AG10803 (cell line): Measurements from ENCODE around the gene KDM4C.

Source experiments
- DNase-seq: peaks from one replicate; pipeline ENCODE4 v3.0.0; 2010; ENCODE audit warnings: low read depth
- H3K4me3 ChIP-seq: 2 replicates; pipeline ENCODE4 v1.5.1; 2011; ENCODE audit warnings: mild to moderate bottlenecking, low read length, control low read depth
- TF ChIP-seq, protein P1 (sequence below): conservative IDR thresholded peaks from 2 replicates; pipeline ENCODE4 v1.5.1; 2011; ENCODE audit warnings: mild to moderate bottlenecking, low read length, control low read depth, inconsistent platforms

KDM4C gene

DNA sequence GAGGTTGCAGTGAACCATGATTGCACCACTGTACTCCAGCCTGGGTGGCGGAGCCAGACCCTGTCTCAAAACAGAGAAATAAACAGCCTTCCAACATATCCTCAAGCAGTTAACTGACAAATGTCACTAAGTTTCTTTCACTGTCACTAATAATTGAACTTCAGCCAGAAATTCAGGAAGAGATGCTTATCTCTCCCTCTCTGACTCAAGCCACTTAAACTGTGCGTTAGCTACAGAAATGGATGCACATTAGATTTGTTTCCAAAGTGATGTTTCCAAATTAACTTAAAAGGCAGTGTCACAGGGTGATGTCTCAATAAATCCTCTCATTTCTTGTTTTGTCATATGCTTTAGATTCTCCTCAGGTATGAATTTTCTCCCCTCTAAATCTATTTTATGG is 164.9 kb downstream of the KDM4C start:
- H3K4me3 ChIP-seq, result no peak overlapping the region
- TF ChIP-seq, protein P1, sequence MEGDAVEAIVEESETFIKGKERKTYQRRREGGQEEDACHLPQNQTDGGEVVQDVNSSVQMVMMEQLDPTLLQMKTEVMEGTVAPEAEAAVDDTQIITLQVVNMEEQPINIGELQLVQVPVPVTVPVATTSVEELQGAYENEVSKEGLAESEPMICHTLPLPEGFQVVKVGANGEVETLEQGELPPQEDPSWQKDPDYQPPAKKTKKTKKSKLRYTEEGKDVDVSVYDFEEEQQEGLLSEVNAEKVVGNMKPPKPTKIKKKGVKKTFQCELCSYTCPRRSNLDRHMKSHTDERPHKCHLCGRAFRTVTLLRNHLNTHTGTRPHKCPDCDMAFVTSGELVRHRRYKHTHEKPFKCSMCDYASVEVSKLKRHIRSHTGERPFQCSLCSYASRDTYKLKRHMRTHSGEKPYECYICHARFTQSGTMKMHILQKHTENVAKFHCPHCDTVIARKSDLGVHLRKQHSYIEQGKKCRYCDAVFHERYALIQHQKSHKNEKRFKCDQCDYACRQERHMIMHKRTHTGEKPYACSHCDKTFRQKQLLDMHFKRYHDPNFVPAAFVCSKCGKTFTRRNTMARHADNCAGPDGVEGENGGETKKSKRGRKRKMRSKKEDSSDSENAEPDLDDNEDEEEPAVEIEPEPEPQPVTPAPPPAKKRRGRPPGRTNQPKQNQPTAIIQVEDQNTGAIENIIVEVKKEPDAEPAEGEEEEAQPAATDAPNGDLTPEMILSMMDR, result no peak
- DNase-seq, result no peak

DNA sequence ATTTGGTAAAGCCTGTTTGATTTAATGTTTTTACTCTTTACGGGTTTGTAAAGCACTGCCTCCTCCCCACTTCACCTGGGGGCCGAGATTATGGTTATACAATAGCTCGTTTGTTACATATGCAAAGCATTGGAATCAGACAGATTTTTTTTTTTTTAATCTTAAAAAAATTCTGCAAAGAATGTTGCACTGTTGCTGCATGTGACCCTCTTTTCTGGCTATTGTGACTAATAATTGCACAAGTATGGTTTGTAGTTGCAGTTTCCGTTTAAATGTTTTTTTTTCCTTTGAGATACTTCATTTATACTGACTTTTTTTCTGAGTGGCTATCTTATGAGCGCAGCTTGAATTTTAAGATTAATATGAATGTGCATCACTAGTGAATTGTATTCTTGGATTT is 165.3 kb downstream of the KDM4C start:
- TF ChIP-seq, protein P1, result no peak
- DNase-seq, result no peak
- no peak overlapping the region for H3K4me3 ChIP-seq

DNA sequence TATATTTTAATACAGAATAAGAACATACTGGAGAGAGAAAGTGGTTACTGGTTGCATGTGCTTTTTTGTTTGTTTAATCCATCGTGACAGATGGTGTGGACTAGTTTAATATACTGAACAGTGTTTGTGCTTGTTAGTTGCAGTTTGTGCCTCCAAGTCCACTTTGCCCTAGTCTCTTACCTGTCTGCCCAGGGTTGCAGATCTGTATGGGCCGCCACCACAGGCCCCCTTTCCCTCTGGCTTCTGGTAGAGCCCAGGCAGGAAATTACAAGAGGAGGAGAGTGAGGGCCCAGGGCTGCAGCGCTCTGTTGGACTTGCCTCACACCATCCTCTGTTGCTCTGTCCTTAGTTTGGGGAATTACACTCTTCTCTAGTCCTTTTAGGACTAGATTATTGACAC is 166.4 kb downstream of the KDM4C start:
- H3K4me3 ChIP-seq, result no peak overlapping the region
- TF ChIP-seq, protein P1, result no peak
- DNase-seq, result no peak

DNA sequence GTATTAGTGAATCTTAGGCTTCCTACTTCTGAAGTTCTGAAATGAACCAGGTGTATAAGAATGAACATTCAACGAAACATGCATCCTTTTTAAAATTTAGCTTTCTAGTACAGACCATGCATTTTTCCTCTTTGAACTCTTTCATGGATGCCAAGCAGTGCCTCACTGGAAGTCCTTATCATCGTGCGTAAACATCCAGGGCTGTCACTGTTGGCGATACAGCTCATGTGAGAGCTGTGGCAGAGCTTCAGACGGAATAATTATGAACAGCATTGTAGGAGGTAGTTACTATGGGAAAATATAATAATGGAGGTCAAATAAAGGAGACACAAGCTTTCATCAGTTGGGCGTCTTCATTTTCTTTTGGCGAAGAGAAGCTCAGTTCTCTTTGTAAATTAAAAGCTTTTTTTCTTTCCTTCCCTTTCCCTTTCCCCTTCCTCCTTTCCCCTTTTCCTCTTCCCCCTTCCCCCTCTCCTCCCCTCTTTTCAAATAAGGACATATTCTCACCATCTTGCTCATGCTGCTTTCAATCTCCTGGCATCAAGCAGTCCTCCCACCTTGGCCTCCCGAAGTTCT is 167.3 kb downstream of the KDM4C start:
- TF ChIP-seq, protein P1, result no peak
- no peak for DNase-seq
- H3K4me3 ChIP-seq, result no peak overlapping the region

DNA sequence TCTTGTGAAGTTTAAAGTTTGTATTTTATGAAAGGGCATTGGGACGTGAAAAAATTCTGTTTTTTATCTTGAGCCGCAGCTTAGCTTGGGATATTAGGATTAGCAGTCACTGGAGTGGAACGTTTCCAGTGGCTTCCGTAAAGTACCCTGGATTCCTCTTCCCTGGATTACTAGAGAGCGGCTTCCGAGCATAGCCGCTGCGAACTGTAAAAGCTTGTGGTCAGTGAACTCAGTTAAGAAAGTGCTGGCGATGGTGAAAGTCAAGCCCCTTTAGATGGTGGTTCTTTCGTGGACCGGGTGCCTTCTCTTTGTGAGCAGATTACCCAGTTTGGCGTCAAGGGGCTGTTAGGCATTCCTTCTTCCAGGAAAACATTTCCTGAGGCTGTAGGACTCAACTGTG is 168.1 kb downstream of the KDM4C start:
- DNase-seq, result no peak
- TF ChIP-seq, protein P1, result no peak

DNA sequence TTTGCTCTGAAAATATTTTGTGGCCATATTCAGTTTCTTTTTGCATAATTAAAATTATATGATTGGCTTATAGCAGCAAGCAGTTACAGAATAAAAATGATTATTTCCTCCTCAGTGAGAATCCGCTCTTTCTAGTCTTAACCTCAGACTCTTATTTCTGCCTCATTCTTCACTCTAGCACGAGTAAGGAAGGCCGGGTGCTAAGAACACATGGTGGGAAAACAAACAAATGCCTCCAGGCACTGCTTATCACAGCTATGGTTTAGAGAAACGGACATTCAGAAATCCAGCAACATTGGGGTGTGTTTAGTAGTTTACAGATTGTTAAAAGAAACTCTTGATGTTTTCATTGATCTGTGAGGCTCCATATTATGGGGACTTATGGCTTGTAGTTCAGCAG is 168.7 kb downstream of the KDM4C start:
- no peak overlapping the region for H3K4me3 ChIP-seq
- TF ChIP-seq, protein P1, result no peak
- DNase-seq, result no peak

More for the DNA sequence above, 168.1 kb downstream of the KDM4C start:
- H3K4me3 ChIP-seq, result no peak overlapping the region

DNA sequence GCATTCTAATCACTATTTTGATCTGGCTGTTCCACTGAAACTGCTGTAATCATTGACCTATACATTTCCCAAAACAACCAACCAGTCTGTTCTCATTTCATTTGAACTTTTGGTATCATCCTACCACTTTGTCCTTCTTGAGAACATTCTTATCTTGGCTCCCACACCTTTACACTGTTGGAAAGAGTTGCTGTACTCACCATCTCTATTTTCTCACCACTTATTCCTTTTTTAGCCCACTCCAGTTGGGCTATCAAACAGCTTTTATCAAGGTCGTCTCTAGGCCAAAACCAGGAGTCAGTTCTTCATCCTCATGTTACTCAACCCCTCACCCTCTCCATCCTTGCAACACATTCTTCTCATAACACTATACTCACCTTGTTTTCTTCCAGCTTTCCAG is 170.1 kb downstream of the KDM4C start:
- TF ChIP-seq, protein P1, result no peak
- DNase-seq, result no peak
- no peak overlapping the region for H3K4me3 ChIP-seq
